Stimulated activated CD4-positive, alpha-beta T cell treated with anti-CD3 and anti-CD28 coated beads, TNF-alpha, amount 100 ng/mL, for 4 hours (primary cell): Measurements from ENCODE around the gene ALDH18A1.

Experiments
- DNase-seq, 3 experiments: peaks; one replicate each; pipeline ENCODE4 v3.0.0-alpha.2; 2020; ENCODE audit warnings: low read depth in 3 of 3

The ALDH18A1 gene

DNA sequence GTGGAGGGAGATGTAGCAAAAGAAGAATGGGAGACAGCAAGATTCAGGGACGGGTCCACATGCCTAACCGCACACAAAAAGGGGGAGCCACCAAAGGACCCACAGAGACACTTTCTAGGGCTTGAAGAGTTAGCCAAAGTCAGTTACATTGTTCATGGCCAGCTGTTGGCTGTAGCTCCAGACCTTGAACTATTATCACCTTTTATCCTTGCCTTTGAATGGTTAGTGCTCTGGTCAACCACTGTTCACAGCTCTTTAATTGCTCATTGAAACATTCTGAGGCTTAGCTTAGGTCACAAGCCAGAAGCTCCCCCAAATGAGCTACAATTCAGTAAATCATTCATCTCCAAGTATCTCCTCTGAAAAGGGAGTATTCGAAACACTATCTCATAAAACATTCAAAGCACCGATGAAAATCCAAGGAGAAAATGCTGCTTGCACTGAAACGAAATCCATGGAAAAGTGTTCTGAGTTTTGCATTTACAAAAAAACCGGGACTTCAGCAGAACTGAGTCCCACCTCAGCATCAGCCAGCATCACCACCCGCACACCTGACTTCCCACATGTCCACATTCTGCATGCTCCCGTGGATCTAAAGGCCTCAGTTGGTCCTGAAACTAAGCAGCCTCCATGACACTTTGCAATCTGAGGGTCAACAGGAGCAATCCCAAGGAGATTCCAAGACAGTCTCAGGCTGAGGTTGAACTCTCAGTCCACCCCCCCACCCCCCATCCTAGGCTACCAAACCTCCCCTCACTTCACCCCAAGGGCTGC is 99.3 kb downstream of the ALDH18A1 start:
- no peak for DNase-seq
